Measurements from ENCODE around the gene CDC42BPB. TPM values are rescaled to one million over a fixed set of nuclear protein-coding genes. Genes with fewer than 3 reads are reported as not detected.

Gene CDC42BPB
- total RNA-seq, 1 experiment from 2014 or later, result 103 TPM

DNA sequence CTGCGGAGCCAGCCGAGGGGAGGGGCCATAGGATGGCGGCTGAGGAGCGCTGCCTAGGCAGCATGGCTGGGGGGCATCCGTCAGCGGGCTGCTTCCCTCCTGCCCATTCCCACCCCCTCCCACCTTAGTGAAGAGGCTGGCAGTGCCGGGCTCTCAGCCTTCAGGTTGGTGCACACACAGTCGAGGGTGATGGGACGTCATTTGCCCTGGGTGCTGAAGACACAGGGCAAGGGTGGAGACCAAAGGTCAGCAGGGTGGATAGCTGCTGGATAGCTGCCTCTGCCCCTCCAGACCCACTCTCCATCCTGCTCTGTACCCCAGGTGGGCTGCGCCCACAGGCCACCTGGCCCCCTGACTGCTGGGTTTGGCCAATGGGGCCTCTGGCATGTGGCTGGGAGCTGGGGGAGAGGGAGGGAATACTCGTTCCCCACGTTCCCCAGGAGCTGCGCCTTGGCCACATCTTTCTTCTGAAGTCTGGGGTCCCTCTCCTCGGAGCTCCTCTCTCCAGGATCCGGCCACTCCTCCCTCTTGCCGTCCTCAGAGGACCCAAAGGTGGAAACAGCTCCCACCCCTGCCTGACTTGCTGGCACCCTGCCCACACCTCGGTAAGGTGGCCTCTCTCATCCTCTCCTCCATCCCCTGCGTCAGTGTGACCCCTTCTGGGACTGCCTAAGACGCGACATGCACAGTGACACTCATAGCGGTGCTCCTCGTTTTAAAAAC is 11.2 kb upstream of the CDC42BPB start:
- DNase-seq, result no peak
- H3K27ac Mint-ChIP-seq, result no peak overlapping the region
- H2BK12ac ChIP-seq (ENCODE audit: insufficient read length, low read depth, low read length), result no peak overlapping the region
- no peak overlapping the region for H3K4me2 ChIP-seq (ENCODE audit: insufficient read depth, insufficient read length, low read length)
- no peak overlapping the region for H2AK5ac ChIP-seq (ENCODE audit: insufficient read length, low read length)
- H2BK120ac ChIP-seq (ENCODE audit: low read depth, low read length, poor library complexity, severe bottlenecking), result no peak overlapping the region
- H3K56ac ChIP-seq (ENCODE audit: insufficient read length, low read depth, low read length), result no peak overlapping the region
- H3K27me3 Mint-ChIP-seq (ENCODE audit: low read depth), result peaks cover 5% of the 10 kb centered on the region
- H3K9me3 ChIP-seq (ENCODE audit: control insufficient read depth, low read depth, low read length), result no peaks in the 10 kb centered on the region
- H3K36me3 Mint-ChIP-seq (ENCODE audit: insufficient read depth in 1 of 3, low read depth in 3 of 3), result no peaks in the 10 kb centered on the region
- no peak overlapping the region for H4K5ac ChIP-seq (ENCODE audit: insufficient read length, low read depth, low read length)
- H3K4me1 Mint-ChIP-seq, result peaks cover 0 to 7% of the 10 kb centered on the region in 2 experiments; a peak in 1 of 4 replicates
- no peak overlapping the region for H2BK5ac ChIP-seq (ENCODE audit: insufficient read length, low read length)
- no peak overlapping the region for H3K4me3 Mint-ChIP-seq
- H3T11ph ChIP-seq (ENCODE audit: low read length), result no peak overlapping the region
- no peak overlapping the region for H4K8ac ChIP-seq (replicated peaks; ENCODE audit: insufficient read length, low read depth, low read length)
- no peaks in the 10 kb centered on the region for H3K27me3 ChIP-seq (ENCODE audit: insufficient read depth, low read length)
- no peak overlapping the region for H3K9ac ChIP-seq (ENCODE audit: extremely low read depth, insufficient read length, low read length)
- no peaks in the 10 kb centered on the region for H3K79me2 ChIP-seq (ENCODE audit: insufficient read depth, low read length)
- H3K79me1 ChIP-seq (ENCODE audit: insufficient read depth, low read depth, low read length, poor library complexity, severe bottlenecking), result no peaks in the 10 kb centered on the region
- no peak overlapping the region for H4K91ac ChIP-seq (ENCODE audit: insufficient read length, low read depth, low read length)
- no peak overlapping the region for H3K4ac ChIP-seq (ENCODE audit: low read depth, low read length)
- no peak overlapping the region for H2AFZ ChIP-seq (ENCODE audit: low read length)
- H3K14ac ChIP-seq (ENCODE audit: insufficient read depth, low read length), result no peak overlapping the region
- H3K27ac ChIP-seq (ENCODE audit: insufficient read length, low read depth, low read length), result no peak overlapping the region
- no peaks in the 10 kb centered on the region for H3K23me2 ChIP-seq (ENCODE audit: insufficient read length, low read depth, low read length, poor library complexity, severe bottlenecking)
- no peak overlapping the region for H2BK15ac ChIP-seq (ENCODE audit: low read depth, low read length)
- H3K23ac ChIP-seq (ENCODE audit: insufficient read length, low read depth, low read length), result no peak overlapping the region
- H3K4me1 ChIP-seq (ENCODE audit: insufficient read depth, low read length), result peaks cover 4% of the 10 kb centered on the region; the same call in 1 of the 2 replicates
- WGBS (ENCODE audit: extremely low coverage, insufficient read length, low lambda C conversion rate), result no CpG with 5 or more reads among the region's 22 CpGs
- no peaks in the 10 kb centered on the region for H4K20me1 ChIP-seq (ENCODE audit: control insufficient read depth, insufficient read depth, insufficient read length)
- no peak overlapping the region for H2BK20ac ChIP-seq (ENCODE audit: low read depth, low read length, poor library complexity, severe bottlenecking)
- no peaks in the 10 kb centered on the region; a peak in 1 of 5 replicates for H3K9me3 Mint-ChIP-seq
- no peak overlapping the region for H3K18ac ChIP-seq (ENCODE audit: insufficient read length, low read depth, low read length)
- TF ChIP-seq, protein P1, sequence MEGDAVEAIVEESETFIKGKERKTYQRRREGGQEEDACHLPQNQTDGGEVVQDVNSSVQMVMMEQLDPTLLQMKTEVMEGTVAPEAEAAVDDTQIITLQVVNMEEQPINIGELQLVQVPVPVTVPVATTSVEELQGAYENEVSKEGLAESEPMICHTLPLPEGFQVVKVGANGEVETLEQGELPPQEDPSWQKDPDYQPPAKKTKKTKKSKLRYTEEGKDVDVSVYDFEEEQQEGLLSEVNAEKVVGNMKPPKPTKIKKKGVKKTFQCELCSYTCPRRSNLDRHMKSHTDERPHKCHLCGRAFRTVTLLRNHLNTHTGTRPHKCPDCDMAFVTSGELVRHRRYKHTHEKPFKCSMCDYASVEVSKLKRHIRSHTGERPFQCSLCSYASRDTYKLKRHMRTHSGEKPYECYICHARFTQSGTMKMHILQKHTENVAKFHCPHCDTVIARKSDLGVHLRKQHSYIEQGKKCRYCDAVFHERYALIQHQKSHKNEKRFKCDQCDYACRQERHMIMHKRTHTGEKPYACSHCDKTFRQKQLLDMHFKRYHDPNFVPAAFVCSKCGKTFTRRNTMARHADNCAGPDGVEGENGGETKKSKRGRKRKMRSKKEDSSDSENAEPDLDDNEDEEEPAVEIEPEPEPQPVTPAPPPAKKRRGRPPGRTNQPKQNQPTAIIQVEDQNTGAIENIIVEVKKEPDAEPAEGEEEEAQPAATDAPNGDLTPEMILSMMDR (conservative IDR thresholded peaks at IDR 0.05), result no peak

Measured in H9 (cell line).